ENCODE results near the gene PCDH9.

Gene PCDH9

DNA sequence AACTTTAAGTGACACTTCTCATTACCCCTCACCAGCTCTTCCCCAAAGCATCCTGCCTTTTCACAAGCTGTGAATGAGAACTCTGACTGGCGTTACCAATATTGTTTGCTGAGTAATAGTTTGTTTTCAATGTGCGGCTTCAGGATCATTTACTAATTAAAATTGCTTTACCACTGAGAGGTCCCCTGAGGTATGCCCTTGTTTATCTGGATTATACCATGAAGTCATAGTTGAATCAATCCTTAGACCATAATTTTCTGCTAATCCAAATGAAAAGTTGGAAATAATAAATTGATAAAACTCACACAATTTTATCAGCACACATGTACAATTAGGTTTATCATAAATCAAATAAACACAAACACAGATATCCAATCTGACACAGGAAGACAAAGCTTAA is 568.8 kb downstream of the PCDH9 start:
- no peaks in the 10 kb centered on the region for H3K9me3 ChIP-seq
- no peak overlapping the region for H3K4me3 ChIP-seq
- TF ChIP-seq Cebpa-rat (IDR thresholded peaks at IDR 0.05), result no peak
- H4K20me1 ChIP-seq, result no peaks in the 10 kb centered on the region
- H3K27ac ChIP-seq, result no peak overlapping the region
- no peak overlapping the region for H3K4me2 ChIP-seq
- H3K27me3 ChIP-seq, result no peaks in the 10 kb centered on the region
- peaks cover 26% of the 10 kb centered on the region for H3K4me1 ChIP-seq
- no peaks in the 10 kb centered on the region for H3K36me3 ChIP-seq
- H3K9ac ChIP-seq, result no peak overlapping the region

DNA sequence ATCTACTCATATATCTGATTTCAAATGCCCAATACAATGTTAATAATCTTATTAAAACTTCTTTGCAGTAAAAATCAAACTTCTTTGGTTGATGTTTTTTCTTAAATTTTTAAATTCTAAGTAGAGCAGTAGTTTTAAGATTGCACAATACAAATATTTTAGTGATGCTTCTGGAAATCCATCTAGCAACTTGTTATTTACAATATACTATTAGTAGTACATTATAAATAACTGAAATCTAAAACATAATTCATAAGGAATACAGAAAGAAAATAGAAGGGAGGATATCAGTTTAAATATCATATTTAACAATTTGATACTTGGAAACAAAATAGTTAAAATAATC is 569.7 kb downstream of the PCDH9 start:
- TF ChIP-seq Cebpa-rat (IDR thresholded peaks at IDR 0.05), result no peak
- Histone ChIP-seq H3K4me3 (no peak overlapping the region), H3K9me3 (no peaks in the 10 kb centered on the region), H3K27me3 (no peaks in the 10 kb centered on the region), H3K36me3 (no peaks in the 10 kb centered on the region), H3K9ac (no peak overlapping the region), H3K27ac (no peak overlapping the region), H4K20me1 (no peaks in the 10 kb centered on the region), H3K4me2 (peak overlapping the region; percentile 56; the same call in 1 of the 2 replicates), H3K4me1 (peaks cover 26% of the 10 kb centered on the region)

DNA sequence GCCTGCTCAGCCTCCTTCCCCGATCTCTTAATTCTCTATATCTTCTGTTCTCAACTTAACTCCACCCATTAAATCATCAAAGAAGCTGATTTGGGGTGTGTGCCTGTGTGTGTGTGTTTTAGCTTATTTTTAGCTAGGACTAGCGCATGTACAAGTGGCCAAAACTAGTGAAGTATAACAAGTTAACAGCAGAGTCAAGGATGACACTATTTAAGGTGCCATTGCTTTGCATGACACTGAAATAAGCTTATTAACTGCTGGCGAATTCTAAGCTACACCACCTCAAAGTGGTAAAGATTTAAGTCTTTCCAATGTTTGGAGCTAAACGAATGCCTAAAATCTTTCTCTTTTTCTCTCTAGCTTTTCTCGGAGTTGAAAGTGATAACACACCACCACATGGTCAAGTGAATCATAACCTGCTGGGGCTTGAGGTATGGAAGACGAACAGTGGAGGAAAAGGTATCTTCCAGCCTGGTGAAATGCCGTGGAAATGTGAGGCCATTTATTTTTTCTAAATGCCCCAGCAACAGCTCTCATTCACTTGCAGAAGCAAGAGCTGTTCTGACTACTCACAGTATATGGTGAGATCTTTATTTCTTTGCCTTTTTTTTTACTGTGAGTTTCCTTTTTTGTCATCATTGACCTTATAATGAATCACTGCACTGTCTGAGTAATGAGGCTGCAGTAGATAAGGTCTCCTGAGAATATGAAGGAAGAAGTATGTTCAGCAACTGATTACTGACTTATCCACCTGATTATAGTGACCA is 570.3 kb downstream of the PCDH9 start:
- TF ChIP-seq Cebpa-rat (IDR thresholded peaks at IDR 0.05), result no peak
- H3K4me3 ChIP-seq, result no peak overlapping the region
- H3K27me3 ChIP-seq, result no peaks in the 10 kb centered on the region
- no peaks in the 10 kb centered on the region for H4K20me1 ChIP-seq
- no peak overlapping the region; the same call in 1 of the 2 replicates for H3K9ac ChIP-seq
- H3K36me3 ChIP-seq, result no peaks in the 10 kb centered on the region
- no peaks in the 10 kb centered on the region for H3K9me3 ChIP-seq
- peak overlapping the region; percentile 56 for H3K4me2 ChIP-seq
- H3K4me1 ChIP-seq, result peaks cover 26% of the 10 kb centered on the region
- H3K27ac ChIP-seq, result no peak overlapping the region

DNA sequence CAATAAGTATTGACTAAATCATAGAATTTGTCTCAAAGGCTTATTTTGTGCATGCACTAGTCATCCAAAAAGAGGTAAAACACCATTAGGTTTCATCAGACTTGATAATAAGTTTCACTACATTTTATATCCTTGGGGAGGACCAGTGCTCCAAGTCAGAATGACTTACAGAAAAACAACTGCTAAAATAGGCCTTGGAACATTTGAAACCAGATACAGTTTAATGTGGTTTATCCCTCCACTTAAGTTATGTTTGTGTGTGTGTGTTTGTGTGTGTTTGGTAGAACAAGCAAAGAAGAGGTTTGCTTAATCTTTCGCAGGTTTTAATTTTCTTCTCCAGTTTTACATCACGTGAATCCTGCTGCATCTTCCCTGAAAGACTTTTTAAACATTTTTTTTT is 570.9 kb downstream of the PCDH9 start:
- no peaks in the 10 kb centered on the region for H3K36me3 ChIP-seq
- no peaks in the 10 kb centered on the region for H4K20me1 ChIP-seq
- H3K4me2 ChIP-seq, result peak overlapping the region; percentile 56
- no peak overlapping the region; the same call in 1 of the 2 replicates for H3K9ac ChIP-seq
- H3K27ac ChIP-seq, result no peak overlapping the region
- H3K4me3 ChIP-seq, result no peak overlapping the region
- no peak for TF ChIP-seq Cebpa-rat (IDR thresholded peaks at IDR 0.05)
- peaks cover 26% of the 10 kb centered on the region for H3K4me1 ChIP-seq
- no peaks in the 10 kb centered on the region for H3K27me3 ChIP-seq
- H3K9me3 ChIP-seq, result no peaks in the 10 kb centered on the region

DNA sequence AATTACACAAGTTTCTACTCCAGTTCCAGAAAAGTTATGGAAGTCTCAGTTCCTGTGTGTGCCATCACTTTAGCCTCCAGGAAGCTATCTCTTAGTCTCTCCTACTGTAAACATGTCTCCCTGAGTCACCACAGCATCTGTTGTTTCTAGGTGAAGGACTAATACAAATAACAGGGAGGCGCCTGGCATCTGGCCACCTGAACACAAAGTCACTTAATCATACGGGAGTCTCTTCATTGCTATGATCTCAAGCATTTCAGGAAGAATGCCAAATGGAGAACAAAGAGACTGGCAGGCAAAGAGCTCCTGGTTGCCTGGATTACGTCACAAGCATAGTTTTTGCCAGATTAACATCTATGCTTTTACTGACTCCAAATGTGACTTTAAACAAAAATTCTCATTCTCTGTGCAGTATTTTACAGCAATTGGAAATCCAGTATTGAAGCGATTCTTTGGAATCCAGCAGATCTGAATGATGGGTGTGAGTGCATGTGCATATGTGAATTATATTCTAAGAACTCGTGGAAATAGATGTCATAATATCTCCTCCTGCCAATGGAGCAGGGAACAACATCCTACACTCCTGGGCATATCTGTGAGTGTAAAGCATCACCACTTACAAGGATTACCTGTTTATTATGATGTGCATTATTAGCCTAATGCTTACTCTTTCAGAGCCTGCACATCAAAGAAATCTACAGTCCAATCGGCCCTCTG is 572.8 kb downstream of the PCDH9 start:
- Histone ChIP-seq H3K9ac (no peak overlapping the region), H4K20me1 (no peaks in the 10 kb centered on the region), H3K27me3 (no peaks in the 10 kb centered on the region), H3K27ac (no peak overlapping the region), H3K4me2 (no peak overlapping the region), H3K4me3 (no peak overlapping the region), H3K36me3 (no peaks in the 10 kb centered on the region), H3K9me3 (no peaks in the 10 kb centered on the region), H3K4me1 (peaks cover 15% of the 10 kb centered on the region)
- no peak for TF ChIP-seq Cebpa-rat (IDR thresholded peaks at IDR 0.05)

DNA sequence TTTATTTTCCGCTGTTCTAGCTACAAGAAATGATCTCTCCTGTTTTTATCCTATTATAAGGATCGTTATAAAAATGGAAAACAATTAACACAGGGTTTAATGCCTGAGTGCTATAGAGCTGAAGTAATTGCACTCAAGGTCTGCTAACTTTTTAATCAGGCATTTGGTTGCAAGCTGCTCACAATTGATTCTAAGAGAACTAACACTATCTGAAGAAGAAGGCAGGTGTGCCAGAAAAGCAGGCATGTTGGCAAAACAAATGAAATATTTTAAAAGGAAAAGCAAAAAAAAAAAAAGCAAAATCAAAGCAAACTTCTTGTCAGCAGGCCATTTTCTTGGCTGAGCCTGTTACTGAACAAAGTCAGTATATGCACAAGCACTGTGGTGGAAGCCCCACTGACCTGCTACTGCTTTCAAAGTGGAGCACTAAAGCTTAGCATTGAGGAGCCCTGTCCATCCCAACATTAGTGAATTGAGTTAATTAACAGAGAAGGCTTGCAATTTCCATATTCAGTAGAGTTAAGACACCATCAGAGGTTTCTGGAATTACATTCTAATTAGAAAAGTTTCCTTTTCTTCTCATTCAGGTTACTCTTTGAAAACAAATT is 574.2 kb downstream of the PCDH9 start:
- Histone ChIP-seq H3K27me3 (no peaks in the 10 kb centered on the region), H3K4me1 (peaks cover 15% of the 10 kb centered on the region), H3K27ac (no peak overlapping the region), H4K20me1 (no peaks in the 10 kb centered on the region), H3K4me3 (no peak overlapping the region), H3K36me3 (no peaks in the 10 kb centered on the region), H3K4me2 (no peak overlapping the region), H3K9ac (no peak overlapping the region), H3K9me3 (no peaks in the 10 kb centered on the region)
- TF ChIP-seq Cebpa-rat (IDR thresholded peaks at IDR 0.05), result no peak

DNA sequence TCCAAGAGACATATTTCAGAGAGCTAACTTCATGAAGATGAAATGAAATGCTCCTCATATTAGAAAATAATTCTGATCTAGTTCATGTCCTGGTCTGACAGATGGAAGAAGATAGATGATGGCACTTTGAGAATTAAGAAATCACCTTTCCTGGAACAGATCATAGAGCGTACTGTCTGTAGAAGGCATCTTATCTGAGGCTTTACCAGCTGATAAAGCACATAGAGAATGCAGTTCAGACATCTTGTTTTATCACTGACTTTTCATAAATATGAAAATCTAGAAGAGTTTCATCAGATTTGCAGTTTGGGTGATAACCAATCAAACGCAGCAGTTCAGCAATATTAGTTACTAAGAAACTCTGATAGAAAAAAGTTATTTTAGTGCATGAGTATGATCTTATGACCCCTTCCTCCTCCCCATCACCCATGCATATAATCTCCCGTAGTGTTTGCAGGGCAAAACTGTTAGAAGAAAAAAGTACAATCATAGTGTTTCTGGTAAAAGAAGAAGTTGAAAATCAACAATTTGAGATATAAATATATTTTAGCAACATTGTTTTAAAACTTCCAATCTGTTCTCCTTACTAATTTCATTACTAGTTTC is 585.2 kb downstream of the PCDH9 start:
- H4K20me1 ChIP-seq, result no peaks in the 10 kb centered on the region
- H3K9ac ChIP-seq, result no peak overlapping the region
- H3K4me3 ChIP-seq, result no peak overlapping the region
- H3K27me3 ChIP-seq, result no peaks in the 10 kb centered on the region
- H3K4me2 ChIP-seq, result no peak overlapping the region
- H3K4me1 ChIP-seq, result 0 out of 2 replicates have a peak, but pooled peaks cover 4% of the 10 kb centered on the region
- no peaks in the 10 kb centered on the region for H3K36me3 ChIP-seq
- no peak overlapping the region for H3K27ac ChIP-seq
- no peaks in the 10 kb centered on the region for H3K9me3 ChIP-seq
- TF ChIP-seq Cebpa-rat (IDR thresholded peaks at IDR 0.05), result no peak

DNA sequence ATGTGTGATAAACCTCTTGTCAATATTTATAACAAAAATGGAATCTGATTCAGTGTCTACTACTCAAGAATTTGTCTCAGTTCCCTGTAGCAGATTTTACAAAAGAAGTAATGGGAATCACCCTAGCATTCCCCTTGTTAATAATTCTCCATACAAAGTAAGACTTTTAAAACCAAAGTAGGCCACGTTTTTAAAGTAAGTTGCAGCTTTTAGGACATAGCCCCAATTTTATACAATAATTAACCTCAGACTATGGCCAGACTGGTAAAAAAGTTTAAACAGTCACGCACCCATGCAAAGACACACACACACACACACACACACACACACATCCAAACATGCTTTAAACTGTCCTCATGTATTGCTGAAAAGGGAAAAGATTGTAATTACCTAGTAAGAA is 589.9 kb downstream of the PCDH9 start:
- no peak for TF ChIP-seq Cebpa-rat (IDR thresholded peaks at IDR 0.05)
- Histone ChIP-seq H3K4me2 (no peak overlapping the region), H3K27me3 (no peaks in the 10 kb centered on the region), H3K4me1 (0 out of 2 replicates have a peak, but pooled peaks cover 4% of the 10 kb centered on the region), H3K36me3 (no peaks in the 10 kb centered on the region), H3K4me3 (no peak overlapping the region), H3K9me3 (no peaks in the 10 kb centered on the region), H3K27ac (no peak overlapping the region), H4K20me1 (no peaks in the 10 kb centered on the region), H3K9ac (no peak overlapping the region)

DNA sequence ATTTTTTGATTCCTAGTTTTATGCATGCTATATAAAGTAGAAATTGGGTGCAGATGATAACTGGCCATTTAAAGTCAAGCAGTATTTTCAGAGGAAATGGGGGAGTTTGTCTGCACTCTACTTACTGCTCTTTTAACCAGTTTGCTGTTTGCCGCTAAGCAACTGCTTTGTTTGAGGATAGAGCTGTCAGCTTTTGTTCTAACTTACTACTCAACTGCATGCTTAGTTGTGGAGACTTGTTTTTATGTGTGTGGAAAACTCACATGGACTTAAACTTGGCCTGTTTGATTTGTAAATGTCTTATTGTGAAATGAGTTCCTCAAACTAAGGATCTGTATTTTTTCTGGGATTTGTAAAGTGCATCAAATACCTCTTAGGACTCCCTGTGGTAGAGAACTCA is 591.1 kb downstream of the PCDH9 start:
- no peaks in the 10 kb centered on the region for H3K27me3 ChIP-seq
- H3K4me1 ChIP-seq, result no peaks in the 10 kb centered on the region
- TF ChIP-seq Cebpa-rat (IDR thresholded peaks at IDR 0.05), result no peak
- no peak overlapping the region for H3K27ac ChIP-seq
- no peaks in the 10 kb centered on the region for H3K9me3 ChIP-seq
- H3K9ac ChIP-seq, result no peak overlapping the region
- no peaks in the 10 kb centered on the region for H4K20me1 ChIP-seq
- no peaks in the 10 kb centered on the region for H3K36me3 ChIP-seq
- H3K4me3 ChIP-seq, result no peak overlapping the region
- H3K4me2 ChIP-seq, result no peak overlapping the region

DNA sequence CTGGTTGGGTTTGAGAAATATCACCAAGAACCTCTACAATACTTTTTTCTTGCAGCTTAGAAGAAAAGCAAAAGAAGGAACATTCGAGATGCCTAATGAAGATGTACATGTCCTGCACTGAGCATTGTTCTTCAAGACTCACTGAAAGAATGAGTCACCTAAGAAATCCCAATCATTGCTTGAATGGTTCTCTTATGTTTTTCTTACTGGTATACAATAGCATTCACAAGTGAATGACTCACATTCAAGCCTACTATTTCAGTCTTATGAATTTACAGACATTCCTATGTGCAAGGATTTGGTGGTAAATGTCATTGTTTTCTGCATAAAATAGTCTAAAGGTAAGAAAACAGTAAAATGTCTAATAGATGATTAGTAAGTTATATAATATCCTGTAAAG is 594.6 kb downstream of the PCDH9 start:
- Histone ChIP-seq H3K36me3 (no peaks in the 10 kb centered on the region), H3K4me2 (no peak overlapping the region), H3K9me3 (no peaks in the 10 kb centered on the region), H3K27me3 (no peaks in the 10 kb centered on the region), H3K4me1 (no peaks in the 10 kb centered on the region), H3K9ac (no peak overlapping the region), H3K27ac (no peak overlapping the region), H3K4me3 (no peak overlapping the region), H4K20me1 (no peaks in the 10 kb centered on the region)
- no peak for TF ChIP-seq Cebpa-rat (IDR thresholded peaks at IDR 0.05)

All from BLaER1 (cell line).